ENCODE results near the gene CCDC88B. TPM values are rescaled to one million over a fixed set of nuclear protein-coding genes. Genes with fewer than 3 reads are reported as not detected.
"Not testable (repeated sequence)": the region's sequence is repeated elsewhere in the genome, so short reads cannot be mapped to it uniquely, and the experiment has no call there.

Gene CCDC88B
- total RNA-seq, 4 donors from 2014 or later, result 7.4 to 14.9 (median 13.7) TPM

- H3K4me1 ChIP-seq, result peaks cover 30 to 64% (median 30%) of the 10 kb centered on the region in 3 donors
- peaks cover 0 to 24% (median 0%) of the 10 kb centered on the region in 3 donors for H3K36me3 ChIP-seq
- H3K27ac ChIP-seq, result peak overlapping the region; percentile 92 to 97 (median 94)
- intact Hi-C loops (cut with DNase I), result no loop called here
- H3K4me3 ChIP-seq, result peak overlapping the region; percentile 71 to 86 (median 74)
- peaks cover 0 to 15% (median 0%) of the 10 kb centered on the region in 4 donors for H3K27me3 ChIP-seq
- no peaks in the 10 kb centered on the region for H3K9me3 ChIP-seq
- DNase-seq, result no peak
- 10 to 14% methylated on average over 7 to 8 of the region's 9 CpGs for WGBS, 2 donors
- TF ChIP-seq POLR2A (IDR thresholded peaks at IDR 0.05), result no peak
- TF ChIP-seq, protein P1, sequence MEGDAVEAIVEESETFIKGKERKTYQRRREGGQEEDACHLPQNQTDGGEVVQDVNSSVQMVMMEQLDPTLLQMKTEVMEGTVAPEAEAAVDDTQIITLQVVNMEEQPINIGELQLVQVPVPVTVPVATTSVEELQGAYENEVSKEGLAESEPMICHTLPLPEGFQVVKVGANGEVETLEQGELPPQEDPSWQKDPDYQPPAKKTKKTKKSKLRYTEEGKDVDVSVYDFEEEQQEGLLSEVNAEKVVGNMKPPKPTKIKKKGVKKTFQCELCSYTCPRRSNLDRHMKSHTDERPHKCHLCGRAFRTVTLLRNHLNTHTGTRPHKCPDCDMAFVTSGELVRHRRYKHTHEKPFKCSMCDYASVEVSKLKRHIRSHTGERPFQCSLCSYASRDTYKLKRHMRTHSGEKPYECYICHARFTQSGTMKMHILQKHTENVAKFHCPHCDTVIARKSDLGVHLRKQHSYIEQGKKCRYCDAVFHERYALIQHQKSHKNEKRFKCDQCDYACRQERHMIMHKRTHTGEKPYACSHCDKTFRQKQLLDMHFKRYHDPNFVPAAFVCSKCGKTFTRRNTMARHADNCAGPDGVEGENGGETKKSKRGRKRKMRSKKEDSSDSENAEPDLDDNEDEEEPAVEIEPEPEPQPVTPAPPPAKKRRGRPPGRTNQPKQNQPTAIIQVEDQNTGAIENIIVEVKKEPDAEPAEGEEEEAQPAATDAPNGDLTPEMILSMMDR (IDR thresholded peaks at IDR 0.05), result no peak
Measured at GRCh38 chr11:64306563-64306875, 33.5 kb upstream of the CCDC88B start.

- Histone ChIP-seq H3K4me1 (peaks cover 30 to 66% (median 32%) of the 10 kb centered on the region in 3 donors), H3K27ac (peak overlapping the region; percentile 92 to 97 (median 94)), H3K4me3 (peak overlapping the region; percentile 71 to 86 (median 74)), H3K27me3 (peaks cover 0 to 10% (median 0%) of the 10 kb centered on the region in 4 donors), H3K9me3 (no peaks in the 10 kb centered on the region), H3K36me3 (peaks cover 0 to 24% (median 0%) of the 10 kb centered on the region in 3 donors)
- no peak for TF ChIP-seq POLR2A (IDR thresholded peaks at IDR 0.05)
- TF ChIP-seq, protein P1 (IDR thresholded peaks at IDR 0.05), result no peak
- whole genome bisulfite sequencing, 2 donors, result 52 to 83% methylated on average over 1 to 7 of the region's 15 CpGs
- intact Hi-C loops (cut with DNase I), result no loop called here
- DNase-seq, result no peak
Measured at GRCh38 chr11:64306876-64307622, 33.0 kb upstream of the CCDC88B start.

DNA sequence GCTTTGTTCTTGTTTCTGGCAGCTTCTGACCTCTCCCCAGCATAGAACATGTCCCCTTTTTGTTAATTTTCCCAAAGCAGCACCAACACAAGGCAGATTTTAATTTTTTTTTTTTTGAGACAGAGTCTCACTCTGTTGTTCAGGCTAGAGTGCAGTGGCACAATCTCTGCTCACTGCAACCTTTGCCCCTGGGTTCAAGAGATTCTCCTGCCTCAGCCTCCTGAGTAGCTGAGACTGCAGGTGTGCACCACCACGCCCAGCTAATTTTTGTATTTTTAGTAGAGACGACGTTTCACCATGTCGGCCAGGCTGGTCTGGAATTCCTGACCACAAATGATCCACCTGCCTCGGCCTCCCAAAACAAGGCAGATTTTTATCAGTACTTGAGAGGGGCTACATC is 32.2 kb upstream of the CCDC88B start:
- H3K27me3 ChIP-seq; DNase-seq; H3K9me3 ChIP-seq; intact Hi-C loops (cut with DNase I); H3K4me3 ChIP-seq: not testable (repeated sequence)
- Histone ChIP-seq H3K36me3 (peaks cover 0 to 24% (median 0%) of the 10 kb centered on the region in 3 donors), H3K27ac (peak overlapping the region in 1 of 4 donors; percentile 95), H3K4me1 (peaks cover 32 to 73% (median 39%) of the 10 kb centered on the region in 3 donors)
- WGBS, 2 donors, result 76 to 90% methylated on average over 4 of the region's 5 CpGs

GRCh38 chr11:64312947-64313346 is 27.1 kb upstream of the CCDC88B start:
- Histone ChIP-seq H3K36me3 (peaks cover 7 to 44% (median 26%) of the 10 kb centered on the region in 3 donors), H3K4me3 (no peak overlapping the region), H3K27me3 (no peaks in the 10 kb centered on the region), H3K9me3 (no peaks in the 10 kb centered on the region), H3K27ac (peak overlapping the region; percentile 48 to 83 (median 74)), H3K4me1 (peaks cover 31 to 79% (median 45%) of the 10 kb centered on the region in 3 donors)
- 49 to 68% methylated on average over 10 of the region's 10 CpGs for WGBS, 2 donors
- TF ChIP-seq, protein P1 (IDR thresholded peaks at IDR 0.05), result no peak
- no peak for TF ChIP-seq POLR2A (IDR thresholded peaks at IDR 0.05)
- intact Hi-C loops (cut with DNase I), result no loop called here
- no peak for DNase-seq

DNA sequence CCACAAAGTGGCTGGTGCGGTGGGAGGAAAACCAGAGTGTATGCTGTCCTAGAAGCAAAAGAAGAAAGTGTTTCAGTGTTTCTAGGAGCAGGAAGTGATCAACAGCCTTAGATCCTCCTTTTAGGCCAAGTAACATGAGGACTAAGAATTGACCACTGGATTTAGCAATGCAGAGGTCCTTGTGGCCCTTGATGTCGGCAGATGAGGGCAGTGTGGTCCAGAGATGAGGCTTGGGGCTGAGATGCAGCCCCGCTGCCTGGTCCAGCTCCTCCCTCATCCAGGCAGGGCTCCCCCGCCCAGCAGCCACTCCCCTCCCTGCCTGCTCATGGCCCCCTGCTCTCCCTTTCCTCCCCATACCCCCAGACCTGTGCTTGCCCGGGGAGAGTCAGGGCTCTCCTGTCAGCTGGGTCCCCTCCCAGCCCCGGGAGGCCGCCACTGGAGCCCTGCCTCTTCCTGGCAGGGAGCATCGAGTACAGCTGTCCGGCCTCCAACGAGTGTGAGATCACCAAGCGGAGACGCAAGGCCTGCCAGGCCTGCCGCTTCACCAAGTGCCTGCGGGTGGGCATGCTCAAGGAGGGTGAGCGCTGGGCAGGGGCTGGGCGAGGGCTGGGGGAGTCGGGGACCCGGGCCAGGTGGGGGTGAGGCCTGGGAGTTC is 26.4 kb upstream of the CCDC88B start:
- Histone ChIP-seq H3K4me3 (peak overlapping the region in 2 of 4 donors; percentile 6 to 35), H3K27ac (peak overlapping the region; percentile 48 to 83 (median 74)), H3K27me3 (no peaks in the 10 kb centered on the region), H3K36me3 (peaks cover 7 to 37% (median 26%) of the 10 kb centered on the region in 3 donors), H3K4me1 (peaks cover 35 to 78% (median 45%) of the 10 kb centered on the region in 3 donors), H3K9me3 (no peaks in the 10 kb centered on the region)
- 58 to 65% methylated on average over 2 to 10 of the region's 18 CpGs for WGBS, 2 donors
- DNase-seq, result no peak
- intact Hi-C loops (cut with DNase I), result no loop called here
- TF ChIP-seq, protein P1 (IDR thresholded peaks at IDR 0.05), result no peak
- no peak for TF ChIP-seq POLR2A (IDR thresholded peaks at IDR 0.05)

Data from esophagus squamous epithelium (tissue), 5 donors.